H7 (cell line): ENCODE results near the gene C10orf67. TPM values are rescaled to one million over a fixed set of nuclear protein-coding genes. Genes with fewer than 3 reads are reported as not detected.

Experiments used
- DNase-seq: peaks from one replicate; pipeline ENCODE4 v3.0.0; 2012
- H3K27me3 ChIP-seq: 2 replicates; pipeline ENCODE4 v1.6.0; 2011; ENCODE audit warnings: mild to moderate bottlenecking, low read length; ENCODE audit not compliant: control insufficient read depth, insufficient read depth
- H3K36me3 ChIP-seq: replicated peaks from 2 replicates; pipeline ENCODE4 v1.5.1; 2011; ENCODE audit warnings: low read length; ENCODE audit not compliant: control insufficient read depth, insufficient read depth
- H3K4me3 ChIP-seq: 2 replicates; pipeline ENCODE4 v1.5.1; 2011; ENCODE audit warnings: low read depth, mild to moderate bottlenecking, control low read depth, low read length, moderate library complexity; ENCODE audit not compliant: insufficient read depth
- total RNA-seq: library from RNA; depleted of rRNA; stranded (reverse); fragments of >200 nt; shearing (Covaris generic); gene quantifications from 2 replicates; pipeline ENCODE4 v1.2.3, GENCODE V29; 2014; rRNA removed

Gene C10orf67
- total RNA-seq, 1 experiment from 2014 or later = not detected

- DNase-seq = peak; percentile 70
- no peaks in the 10 kb centered on the region for H3K36me3 ChIP-seq
- H3K4me3 ChIP-seq = peak overlapping the region; percentile 24
- H3K27me3 ChIP-seq = peaks cover 97% of the 10 kb centered on the region
These were observed 170.3 kb downstream of the C10orf67 start for GRCh38 chr10:23174074-23174976.

- no peaks in the 10 kb centered on the region for H3K36me3 ChIP-seq
- H3K4me3 ChIP-seq = peak overlapping the region; percentile 24
- DNase-seq = peak; percentile 87
- peaks cover 96% of the 10 kb centered on the region for H3K27me3 ChIP-seq
These were observed 171.2 kb downstream of the C10orf67 start for GRCh38 chr10:23173214-23174073.

- Histone ChIP-seq H3K36me3 (no peaks in the 10 kb centered on the region), H3K4me3 (peak overlapping the region; percentile 24), H3K27me3 (peaks cover 92% of the 10 kb centered on the region)
- DNase-seq = peak; percentile 63
These were observed 172.0 kb downstream of the C10orf67 start for GRCh38 chr10:23172429-23173213.

DNA sequence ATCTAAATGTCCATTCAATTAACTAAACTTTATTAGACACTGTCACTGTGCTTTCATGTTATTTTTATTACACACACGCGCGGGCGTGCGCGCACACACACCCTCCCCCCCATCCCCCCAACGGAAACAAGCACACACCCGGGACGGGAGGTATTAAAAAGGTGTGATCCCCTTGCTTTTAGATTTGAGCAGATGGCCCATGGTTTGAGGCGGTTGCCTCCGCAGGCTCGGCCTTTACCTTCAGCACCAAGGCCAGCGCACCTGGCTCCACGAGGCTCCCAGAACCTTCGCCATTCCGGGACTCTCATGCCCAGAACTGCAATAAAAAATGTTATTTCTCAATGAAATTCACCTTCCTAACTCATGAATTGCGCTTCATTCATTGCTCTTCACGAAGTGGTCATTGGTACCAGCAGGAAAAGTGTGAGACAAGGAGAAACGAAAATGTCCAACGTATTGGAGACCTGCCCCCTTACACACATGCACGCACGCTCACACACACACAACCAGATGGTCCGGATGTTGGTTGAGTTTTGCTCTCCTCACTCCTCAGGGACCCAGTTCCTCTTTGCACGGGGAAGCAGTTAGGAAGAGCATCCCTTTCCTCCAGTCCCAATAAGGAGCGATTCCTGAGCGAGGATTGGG, 173.2 kb downstream of the C10orf67 start:
- Histone ChIP-seq H3K4me3 (no peak overlapping the region), H3K36me3 (no peaks in the 10 kb centered on the region), H3K27me3 (peaks cover 80% of the 10 kb centered on the region)
- DNase-seq = peak; percentile 81

- peak; percentile 86 for DNase-seq
- no peak overlapping the region for H3K4me3 ChIP-seq
- peaks cover 9% of the 10 kb centered on the region for H3K27me3 ChIP-seq
- no peaks in the 10 kb centered on the region for H3K36me3 ChIP-seq
These were observed 186.2 kb downstream of the C10orf67 start for GRCh38 chr10:23158370-23158769.

DNA sequence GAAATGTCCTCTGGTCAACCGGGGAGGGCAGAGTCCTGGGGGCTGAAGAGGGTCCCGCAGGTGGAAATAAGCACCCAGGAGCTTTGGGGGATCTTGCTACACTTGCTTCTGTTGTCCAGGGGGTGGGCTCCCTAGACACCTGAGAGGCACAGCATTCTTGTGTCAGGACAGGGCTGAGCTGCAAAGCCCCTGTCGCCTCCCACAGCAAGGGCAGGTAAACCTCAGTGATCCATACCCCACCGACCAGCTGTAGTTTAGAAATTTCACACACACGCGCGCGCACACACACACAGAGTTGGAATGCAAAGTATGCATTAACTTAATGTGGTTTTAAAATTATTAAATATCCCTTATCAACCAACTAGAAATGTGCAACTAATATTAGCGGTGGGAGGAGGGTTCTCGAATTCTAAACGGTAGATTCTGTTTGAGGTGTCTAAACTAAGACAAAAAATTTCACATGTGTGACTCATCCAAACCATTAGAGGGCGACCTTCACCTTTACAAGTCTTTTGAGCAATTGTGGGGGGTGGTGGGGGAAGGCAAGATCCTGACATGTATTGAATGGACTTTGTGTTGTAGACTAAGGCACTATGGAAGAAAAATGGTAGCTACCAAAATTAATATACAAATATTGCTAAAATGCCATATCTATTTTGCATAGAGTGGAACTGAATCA, 186.8 kb downstream of the C10orf67 start:
- Histone ChIP-seq H3K4me3 (no peak overlapping the region), H3K27me3 (peaks cover 9% of the 10 kb centered on the region), H3K36me3 (no peaks in the 10 kb centered on the region)
- peak; percentile 61 for DNase-seq

DNA sequence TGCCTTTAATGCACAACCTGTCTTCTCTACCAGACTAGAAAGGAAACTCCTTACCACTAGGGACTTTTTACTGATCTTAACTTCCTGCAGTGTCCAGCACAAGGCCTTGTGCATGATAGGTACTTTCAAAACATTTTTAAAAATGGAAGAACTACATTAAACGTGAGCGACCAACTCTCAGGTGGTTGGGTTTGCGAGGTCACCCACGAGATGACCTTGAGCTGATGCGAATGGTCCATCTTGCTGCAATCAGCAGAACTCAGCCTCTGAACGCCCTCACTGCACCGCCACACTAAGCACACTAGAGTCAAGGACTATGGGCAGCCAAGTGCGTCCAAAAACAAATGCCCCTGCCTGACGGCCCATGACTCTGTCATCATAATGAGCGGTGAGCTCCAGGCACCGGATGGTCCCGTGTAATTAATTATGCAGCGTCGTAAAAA, 187.3 kb downstream of the C10orf67 start:
- Histone ChIP-seq H3K4me3 (no peak overlapping the region), H3K36me3 (no peaks in the 10 kb centered on the region), H3K27me3 (peaks cover 9% of the 10 kb centered on the region)
- no peak for DNase-seq

DNA sequence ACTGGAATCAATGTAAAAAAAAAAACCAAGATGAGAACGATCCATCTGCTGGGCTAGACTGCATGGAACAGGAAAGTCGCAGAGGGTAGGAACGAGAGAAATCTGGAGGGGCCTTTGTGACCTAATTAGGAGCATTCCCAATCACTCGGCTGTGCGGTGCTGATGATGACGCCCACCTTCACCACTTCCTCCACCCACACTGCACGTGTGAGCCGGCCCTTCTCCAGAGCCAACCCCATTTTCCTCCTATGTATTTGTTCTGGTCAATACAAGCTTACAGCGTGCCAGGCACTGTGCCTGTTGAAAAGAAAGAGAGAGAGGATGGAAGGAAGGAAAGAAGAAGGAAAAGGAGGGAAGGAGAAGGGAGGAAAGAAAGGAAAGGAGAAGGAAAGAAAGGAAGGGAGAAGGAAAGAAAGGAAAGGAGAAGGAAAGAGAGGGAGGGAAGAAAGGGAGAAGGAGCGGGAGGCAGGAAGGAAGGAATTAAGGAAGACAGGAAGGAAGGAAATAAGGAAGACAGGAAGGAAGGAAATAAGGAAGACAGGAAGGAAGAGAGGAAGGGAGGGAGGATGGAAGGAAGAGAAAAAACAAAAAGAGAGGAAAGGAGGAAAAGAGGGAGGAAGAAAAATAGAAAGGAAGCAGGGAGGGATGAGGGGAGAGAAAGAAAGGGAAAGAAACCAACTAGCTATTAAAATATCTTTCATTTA, 188.0 kb downstream of the C10orf67 start:
- no peak overlapping the region for H3K4me3 ChIP-seq
- peaks cover 9% of the 10 kb centered on the region for H3K27me3 ChIP-seq
- H3K36me3 ChIP-seq = no peaks in the 10 kb centered on the region
- DNase-seq = no peak

DNA sequence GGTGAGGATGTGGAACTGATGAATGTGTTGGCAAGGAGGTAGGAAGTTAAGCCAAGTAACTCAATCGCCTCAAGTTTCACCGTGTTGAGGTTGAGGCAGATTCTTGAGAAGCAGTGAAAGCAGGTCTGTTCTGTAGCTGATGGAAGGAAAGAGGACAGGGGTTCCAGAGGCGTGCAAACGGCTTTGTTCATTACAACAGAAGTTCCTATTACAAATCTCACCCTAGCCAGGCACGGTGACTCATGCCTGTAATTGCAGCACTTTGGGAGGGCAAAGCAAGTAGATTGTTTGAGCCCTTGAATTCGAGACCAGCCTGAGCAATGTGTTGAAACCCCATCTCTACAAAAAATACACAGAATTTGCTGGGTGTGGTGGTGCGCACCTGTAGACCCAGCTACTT, 189.4 kb downstream of the C10orf67 start:
- Histone ChIP-seq H3K27me3 (no peaks in the 10 kb centered on the region), H3K36me3 (no peaks in the 10 kb centered on the region), H3K4me3 (no peak overlapping the region)
- no peak for DNase-seq

Other genes with a start within 250 kb of the C10orf67 start
- gene MSRB2, start 249.2 kb downstream of the C10orf67 start, total RNA-seq = 17.5 and 19.2 TPM in 2 replicates
- gene PTF1A, start 152.5 kb downstream of the C10orf67 start, total RNA-seq = 0.38 and 0.48 TPM in 2 replicates
- 3.1 and 6.2 TPM in 2 replicates for gene OTUD1, start 94.3 kb upstream of the C10orf67 start, total RNA-seq